A673 (cell line): Measurements from ENCODE around the gene STEAP1B.

Experiments
- CTCF ChIP-seq: fragments of 300-800, 200-600 bp; sonication (generic); conservative IDR thresholded peaks from 2 replicates; pipeline ENCODE4 v1.5.1; 2017; ENCODE audit warnings: low read depth, mild to moderate bottlenecking, antibody characterized with exemption, low read length, moderate library complexity, mixed read lengths
- EZH2 ChIP-seq: fragments of 200-600 bp; sonication (generic); IDR thresholded peaks from 2 replicates; pipeline ENCODE4 v1.6.1; 2017; ENCODE audit warnings: borderline replicate concordance, low read depth, mild to moderate bottlenecking, mixed read lengths, antibody characterized with exemption, low read length; ENCODE audit not compliant: poor library complexity, severe bottlenecking

GRCh38 chr7:22442187-22442881 lies 57.7 kb downstream of the STEAP1B start:
- TF ChIP-seq CTCF (no peak), EZH2 (no peak)
